ENCODE data around the gene HTR1A.

HTR1A gene

GRCh38 chr5:63911871-63912270 lies 50.4 kb downstream of the HTR1A start:
- DNase-seq (ENCODE audit: low read depth, low spot score), result no peak
- H3K4me3 ChIP-seq (ENCODE audit: low read length), result no peak overlapping the region

Measured in Jurkat, Clone E6-1 (cell line).